GM21360 (cell line): ENCODE results near the gene PLAAT3.
"Not testable (repeated sequence)": the region's sequence is repeated elsewhere in the genome, so short reads cannot be mapped to it uniquely, and the experiment has no call there.

ENCODE experiments used
- ATAC-seq: cut with Tn5 transposase; IDR thresholded peaks from one replicate; pipeline ENCODE4 v1.9.1; 2021; ENCODE audit warnings: mild to moderate bottlenecking, moderate library complexity; ENCODE audit not compliant: unreplicated experiment

Gene PLAAT3

GRCh38 chr11:63609536-63609935 is 4.7 kb downstream of the PLAAT3 start:
- ATAC-seq = no peak

- no peak for ATAC-seq
These were observed 5.6 kb downstream of the PLAAT3 start for GRCh38 chr11:63608353-63609345.

GRCh38 chr11:63603180-63603518 is 11.1 kb downstream of the PLAAT3 start:
- no peak for ATAC-seq

- not testable (repeated sequence) for ATAC-seq
These were observed 11.7 kb downstream of the PLAAT3 start for GRCh38 chr11:63602290-63603179.

- ATAC-seq = no peak
These were observed 14.8 kb downstream of the PLAAT3 start for GRCh38 chr11:63599211-63600122.

GRCh38 chr11:63598556-63598955 is 15.7 kb downstream of the PLAAT3 start:
- ATAC-seq = no peak

- no peak for ATAC-seq
These were observed 18.9 kb downstream of the PLAAT3 start for GRCh38 chr11:63595296-63595695.

- ATAC-seq = no peak
These were observed 21.2 kb downstream of the PLAAT3 start for GRCh38 chr11:63592975-63593395.

GRCh38 chr11:63590024-63590788 is 24.0 kb downstream of the PLAAT3 start:
- no peak for ATAC-seq

- ATAC-seq = no peak
These were observed 25.2 kb downstream of the PLAAT3 start for GRCh38 chr11:63589000-63589399.

- ATAC-seq = no peak
These were observed 27.6 kb downstream of the PLAAT3 start for GRCh38 chr11:63586451-63587166.

- no peak for ATAC-seq
These were observed 30.9 kb downstream of the PLAAT3 start for GRCh38 chr11:63583357-63583677.

- not testable (repeated sequence) for ATAC-seq
These were observed 33.0 kb downstream of the PLAAT3 start for GRCh38 chr11:63581224-63581623.

- ATAC-seq = not testable (repeated sequence)
These were observed 35.4 kb downstream of the PLAAT3 start for GRCh38 chr11:63578882-63579281.

- ATAC-seq = no peak
These were observed 39.2 kb downstream of the PLAAT3 start for GRCh38 chr11:63574856-63575602.

GRCh38 chr11:63573881-63574855 is 40.1 kb downstream of the PLAAT3 start:
- peak; percentile 53 for ATAC-seq

GRCh38 chr11:63572026-63572688 is 42.1 kb downstream of the PLAAT3 start:
- no peak for ATAC-seq
